A673 (cell line): ENCODE data around the gene DNAJA4.

Source experiments
- CTCF ChIP-seq: fragments of 300-800, 200-600 bp; sonication (generic); conservative IDR thresholded peaks from 2 replicates; pipeline ENCODE4 v1.5.1; 2017; ENCODE audit warnings: low read depth, mild to moderate bottlenecking, antibody characterized with exemption, low read length, moderate library complexity, mixed read lengths
- EZH2 ChIP-seq: fragments of 200-600 bp; sonication (generic); IDR thresholded peaks from 2 replicates; pipeline ENCODE4 v1.6.1; 2017; ENCODE audit warnings: borderline replicate concordance, low read depth, mild to moderate bottlenecking, mixed read lengths, antibody characterized with exemption, low read length; ENCODE audit not compliant: poor library complexity, severe bottlenecking

GRCh38 chr15:78229431-78230406, 34.6 kb upstream of the DNAJA4 start:
- TF ChIP-seq CTCF (no peak), EZH2 (no peak)
